Muscle of back (tissue), 11 donors: ENCODE data around the gene ATM. TPM values are rescaled to one million over a fixed set of nuclear protein-coding genes. Genes with fewer than 3 reads are reported as not detected.
"Not testable (repeated sequence)": the region's sequence is repeated elsewhere in the genome, so short reads cannot be mapped to it uniquely, and the experiment has no call there.

Source experiments
- DNase-seq, 3 donors: peaks; one replicate each; pipeline versions ENCODE4 v3.0.0 to v3.0.0-alpha.2; 2013
- polyA plus RNA-seq, 10 donors: library from polyadenylated mRNA; unstranded; fragments of 120-200 nt; gene quantifications; one replicate each; pipeline ENCODE4 v1.2.1, GENCODE V29; 2013; ENCODE audit not compliant: insufficient read length in 10 of 10

Gene ATM
- polyA plus RNA-seq, 10 donors: 26.5 to 60.3 (median 43.9) TPM

DNA sequence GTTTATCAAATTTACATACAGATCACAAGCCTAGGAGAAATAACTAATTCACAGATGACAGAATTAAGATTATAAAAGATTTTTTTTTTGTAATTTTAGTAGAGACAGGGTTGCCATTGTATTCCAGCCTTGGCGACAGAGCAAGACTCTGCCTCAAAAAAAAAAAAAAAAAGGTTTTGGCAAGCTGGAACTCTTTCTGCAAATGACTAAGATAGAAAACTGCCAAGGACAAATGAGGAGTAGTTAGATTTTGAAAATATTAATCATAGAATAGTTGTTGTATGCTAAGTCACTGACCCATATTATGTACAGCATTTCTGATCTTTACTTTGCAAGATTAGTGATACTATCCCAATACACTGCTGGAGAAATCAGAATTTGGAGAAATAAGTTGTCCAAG is 145.3 kb downstream of the ATM start:
- DNase-seq: no peak

DNA sequence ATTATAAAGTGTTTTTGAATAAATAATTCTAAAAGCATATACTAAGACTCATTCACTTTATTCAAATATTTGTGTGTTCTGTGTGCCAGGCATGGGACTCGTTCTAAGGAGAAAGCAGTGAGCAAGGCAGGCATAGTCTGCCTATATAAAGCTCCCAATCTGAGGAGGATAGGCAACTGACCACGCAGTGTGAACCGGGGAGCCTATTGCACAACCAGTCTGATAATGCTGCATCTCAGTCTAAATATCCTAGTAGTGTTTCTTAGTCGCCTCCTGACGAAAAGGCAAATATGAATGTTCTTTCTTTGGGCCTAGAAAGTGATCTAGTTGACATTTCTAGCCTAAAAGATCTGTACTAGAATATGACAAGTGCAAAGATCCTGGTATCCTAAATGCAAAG is 146.2 kb downstream of the ATM start:
- no peak for DNase-seq

- DNase-seq: no peak
Measured at GRCh38 chr11:108370315-108370714, 147.4 kb downstream of the ATM start.

DNA sequence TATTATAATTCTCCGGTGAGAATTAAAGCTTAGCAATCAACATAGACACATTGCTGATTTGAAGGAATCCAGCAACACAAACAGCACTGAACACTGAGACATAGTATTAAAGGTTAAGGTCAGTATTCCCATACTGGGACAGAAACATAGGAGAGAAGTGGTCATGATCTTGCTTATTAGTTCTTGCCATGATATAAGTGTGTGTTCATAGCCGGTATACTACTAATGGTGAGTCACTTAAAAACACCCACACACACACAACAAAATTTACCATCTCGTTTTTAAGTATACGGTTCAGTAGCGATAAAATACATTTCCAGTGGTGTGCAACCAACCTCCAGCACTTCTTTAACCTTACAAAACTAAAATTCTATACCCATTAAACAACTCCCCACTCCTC is 148.1 kb downstream of the ATM start:
- no peak for DNase-seq

GRCh38 chr11:108373505-108373904 is 150.6 kb downstream of the ATM start:
- DNase-seq: not testable (repeated sequence)

DNA sequence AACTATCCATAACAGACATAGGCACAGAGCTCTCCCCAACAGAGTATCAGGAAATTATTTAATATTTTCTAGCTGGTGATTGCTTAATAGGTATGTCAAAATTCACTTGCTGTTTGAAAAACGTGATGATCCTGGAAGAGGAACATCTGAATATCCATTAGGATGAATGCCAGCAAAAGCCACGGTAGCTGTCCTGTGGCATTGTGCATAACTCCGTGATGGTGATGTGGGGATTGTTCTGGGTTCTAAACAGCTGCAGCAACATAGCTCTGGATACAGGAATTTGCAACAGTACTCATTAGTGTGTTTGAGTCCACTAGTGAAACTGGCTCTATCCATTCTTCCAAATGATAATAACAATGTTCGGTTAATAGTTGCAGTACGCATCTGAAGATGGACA is 165.7 kb downstream of the ATM start:
- no peak for DNase-seq

GRCh38 chr11:108392353-108392752 is 169.5 kb downstream of the ATM start:
- DNase-seq: peak in 1 of 3 donors; percentile 3

DNA sequence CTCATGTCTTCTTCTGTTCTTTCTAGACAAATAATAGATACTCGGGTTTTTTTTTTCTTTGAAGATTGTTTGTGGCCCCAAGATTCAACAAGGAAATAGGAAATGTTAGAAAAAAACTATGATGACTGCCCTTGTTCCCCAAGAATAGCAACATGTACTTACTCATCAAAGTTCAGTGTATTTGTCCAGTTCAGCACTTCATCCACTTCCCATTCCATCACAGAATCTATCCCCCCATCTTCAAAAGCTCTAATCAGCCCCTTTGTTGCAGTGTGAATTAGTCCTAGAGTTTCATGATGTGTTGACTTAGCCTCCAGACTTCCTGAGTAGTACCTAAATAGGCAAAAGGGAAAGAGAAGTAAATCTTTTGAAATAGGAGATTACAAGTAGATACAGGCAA is 170.2 kb downstream of the ATM start:
- DNase-seq: peak in 1 of 3 donors; percentile 6

DNA sequence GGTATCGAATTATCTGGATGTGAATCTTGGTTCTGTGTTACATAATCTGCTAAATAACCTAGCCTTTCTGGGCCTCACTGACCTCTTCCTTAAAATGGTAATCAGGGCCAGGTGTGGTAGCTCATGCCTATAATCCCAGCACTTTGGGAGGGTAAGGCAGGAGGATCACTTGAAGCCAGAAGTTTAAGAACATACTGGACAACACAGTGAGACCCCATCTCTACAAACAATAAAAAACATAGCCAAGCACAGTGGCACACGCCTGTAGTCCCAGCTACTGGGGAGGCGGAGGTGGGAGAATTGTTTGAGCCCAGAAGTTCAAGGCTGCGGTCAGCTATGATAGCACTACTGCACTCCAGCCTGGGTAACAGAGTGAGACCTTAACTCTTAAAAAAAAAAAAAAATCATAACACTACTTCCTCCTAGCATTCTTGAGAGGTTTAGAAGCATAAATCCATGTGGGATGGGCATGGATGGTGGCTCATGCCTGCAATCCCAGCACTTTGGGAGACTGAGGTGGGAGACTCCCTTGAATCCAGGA is 171.9 kb downstream of the ATM start:
- no peak for DNase-seq

- not testable (repeated sequence) for DNase-seq
Measured at GRCh38 chr11:108396672-108397071, 173.8 kb downstream of the ATM start.

DNA sequence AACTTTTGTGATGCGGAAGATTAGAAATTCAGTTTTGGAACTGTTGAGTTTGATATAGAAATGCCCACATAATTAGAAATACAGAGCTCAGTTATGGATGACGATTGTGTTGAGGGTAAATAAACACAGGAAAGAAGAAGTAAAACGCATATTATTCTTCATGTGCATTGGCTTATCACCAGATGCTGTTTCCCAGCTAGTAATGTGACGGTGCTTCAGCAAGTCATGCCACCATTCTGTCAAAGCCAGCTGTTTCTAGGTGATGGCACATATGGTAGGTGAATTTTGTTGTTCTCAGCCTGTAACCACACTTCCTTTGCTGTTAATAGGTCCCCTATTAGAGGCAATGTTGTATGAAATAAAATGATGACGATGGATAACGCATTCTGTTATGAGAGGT is 175.6 kb downstream of the ATM start:
- no peak for DNase-seq

DNA sequence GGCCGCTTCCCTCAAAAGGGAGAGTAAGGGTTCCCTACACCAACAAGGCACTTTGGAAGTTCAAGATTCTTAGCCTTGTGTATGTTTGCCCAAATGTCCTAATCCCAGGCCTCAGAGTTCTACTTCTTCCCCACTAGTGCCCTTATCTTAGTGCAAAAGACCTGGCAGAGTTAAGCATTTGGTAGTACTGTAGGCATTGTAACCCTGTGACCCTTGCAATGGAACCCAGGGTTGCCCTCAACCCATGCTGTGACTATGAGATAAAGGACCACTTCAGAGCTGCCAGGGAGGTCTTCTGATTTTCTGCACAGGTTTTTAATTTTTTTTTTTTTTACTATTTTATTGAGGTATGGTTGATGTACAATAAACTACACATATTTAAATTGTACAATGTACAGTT is 179.4 kb downstream of the ATM start:
- DNase-seq: no peak

DNA sequence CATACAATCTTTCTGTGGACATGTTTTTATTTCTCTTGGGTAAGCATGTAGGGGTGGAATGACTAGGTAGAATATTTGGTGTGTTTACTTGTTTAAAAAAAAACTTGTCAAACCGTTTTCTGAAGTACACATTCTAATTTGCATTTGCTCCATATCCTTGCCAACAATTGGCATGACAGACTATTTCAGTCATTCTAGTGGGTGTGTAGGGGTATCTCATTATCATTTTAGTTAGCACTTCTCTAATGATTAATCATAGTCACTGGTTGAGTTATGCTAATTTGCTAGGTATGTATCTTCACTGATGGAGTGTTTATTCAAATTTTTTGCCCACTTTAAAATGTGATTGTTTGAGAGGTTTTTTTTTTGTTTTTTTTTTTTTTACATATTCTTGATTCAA is 180.2 kb downstream of the ATM start:
- no peak for DNase-seq

GRCh38 chr11:108405706-108406105 is 182.8 kb downstream of the ATM start:
- DNase-seq: no peak

- DNase-seq: no peak
Measured at GRCh38 chr11:108414958-108415357, 192.1 kb downstream of the ATM start.

GRCh38 chr11:108417551-108417950 is 194.7 kb downstream of the ATM start:
- not testable (repeated sequence) for DNase-seq

Other genes with a start within 250 kb of the ATM start
- 10 to 100 TPM; 22.1 to 45.0 (median 28.9) TPM for gene CUL5, start 214.2 kb upstream of the ATM start, polyA plus RNA-seq
- gene ACAT1, start 101.5 kb upstream of the ATM start, polyA plus RNA-seq: 10 to 100 TPM; 49.3 to 85.6 (median 65.8) TPM
- gene NPAT, start 429 bp upstream of the ATM start, polyA plus RNA-seq: 10 to 100 TPM in 2 of 10 donors, 1 to 10 TPM in 8; 7.2 to 10.9 (median 8.4) TPM
- 1 to 10 TPM in 3 of 10 donors, under 1 TPM in 7; 0.57 to 1.6 (median 0.80) TPM for gene C11orf65, start 244.5 kb downstream of the ATM start, polyA plus RNA-seq